ENCODE results near the gene R3HDM2. TPM values are rescaled to one million over a fixed set of nuclear protein-coding genes. Genes with fewer than 3 reads are reported as not detected.
"Not testable (repeated sequence)": the region's sequence is repeated elsewhere in the genome, so short reads cannot be mapped to it uniquely, and the experiment has no call there.

Gene R3HDM2
- total RNA-seq, 2 donors from 2014 or later = 49.7 to 51.8 TPM

DNA sequence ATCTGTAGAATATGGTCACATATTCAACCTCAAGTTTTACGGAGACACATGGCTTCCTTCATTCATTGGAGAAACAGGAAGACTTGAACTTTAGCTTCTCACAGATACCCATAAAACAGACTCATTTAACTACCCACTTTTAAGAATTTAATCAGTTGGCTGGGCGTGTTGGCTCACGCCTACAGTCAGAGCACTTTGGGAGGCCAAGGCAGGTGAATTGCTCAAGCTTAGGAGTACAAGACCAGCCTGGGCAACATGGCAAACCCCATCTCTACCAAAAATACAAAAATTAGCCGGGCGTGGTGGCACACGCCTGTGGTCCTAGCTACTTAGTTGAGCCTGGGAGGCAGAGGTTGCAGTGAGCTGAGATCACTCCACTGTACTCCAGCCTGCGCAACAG lies 115.2 kb downstream of the R3HDM2 start:
- intact Hi-C loops (cut with DNase I) = no loop called here
- no peak for DNase-seq (ENCODE audit: low spot score)

DNA sequence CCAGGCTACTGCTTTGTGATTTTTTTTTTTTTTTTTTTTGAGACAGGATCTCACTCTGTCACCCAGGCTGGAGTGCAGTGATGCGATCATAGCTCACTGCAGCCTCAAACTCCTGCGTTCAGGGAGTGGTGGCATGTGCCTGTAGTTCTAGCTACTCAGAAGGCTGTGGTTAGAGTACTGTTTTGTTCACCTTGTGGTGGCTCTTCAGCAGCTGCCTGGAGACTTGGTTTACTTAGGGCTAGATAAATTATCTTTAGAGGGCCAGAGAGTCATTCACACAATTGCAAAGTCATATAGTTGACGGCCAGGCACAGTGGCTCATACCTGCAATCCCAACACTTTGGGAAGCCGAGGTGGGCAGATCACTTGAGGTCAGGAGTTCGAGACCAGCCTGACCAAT lies 118.6 kb downstream of the R3HDM2 start:
- intact Hi-C loops (cut with DNase I) = not testable (repeated sequence)

DNA sequence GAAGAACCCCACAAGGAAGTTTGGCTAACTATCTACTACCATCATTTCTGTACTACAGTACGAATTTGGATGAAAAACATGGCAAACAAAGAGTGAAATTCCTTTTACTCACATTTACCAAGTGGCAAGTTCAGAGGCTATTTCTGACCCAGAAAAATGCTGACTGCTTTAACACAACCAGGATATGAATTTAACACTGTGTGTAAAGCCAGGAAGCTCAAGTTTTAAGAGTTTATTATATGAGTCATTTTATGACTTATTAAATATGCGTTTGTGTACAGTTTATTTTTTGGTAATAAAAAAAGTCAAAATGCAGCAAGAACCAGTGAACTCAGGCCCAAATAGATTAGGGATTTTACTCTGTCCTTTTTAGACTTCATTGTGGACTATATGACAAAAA lies 121.4 kb downstream of the R3HDM2 start:
- no peak for DNase-seq (ENCODE audit: low spot score)
- intact Hi-C loops (cut with DNase I) = loop anchor here (5.0 kb wide), 2 partner anchors 143 to 148 kb away; partner anchors contain the start of genes GLI1 (in 1 of the 2) and INHBE (in 1 of the 2)

More for the DNA sequence above, 118.6 kb downstream of the R3HDM2 start:
- DNase-seq (ENCODE audit: low spot score) = not testable (repeated sequence)

DNA sequence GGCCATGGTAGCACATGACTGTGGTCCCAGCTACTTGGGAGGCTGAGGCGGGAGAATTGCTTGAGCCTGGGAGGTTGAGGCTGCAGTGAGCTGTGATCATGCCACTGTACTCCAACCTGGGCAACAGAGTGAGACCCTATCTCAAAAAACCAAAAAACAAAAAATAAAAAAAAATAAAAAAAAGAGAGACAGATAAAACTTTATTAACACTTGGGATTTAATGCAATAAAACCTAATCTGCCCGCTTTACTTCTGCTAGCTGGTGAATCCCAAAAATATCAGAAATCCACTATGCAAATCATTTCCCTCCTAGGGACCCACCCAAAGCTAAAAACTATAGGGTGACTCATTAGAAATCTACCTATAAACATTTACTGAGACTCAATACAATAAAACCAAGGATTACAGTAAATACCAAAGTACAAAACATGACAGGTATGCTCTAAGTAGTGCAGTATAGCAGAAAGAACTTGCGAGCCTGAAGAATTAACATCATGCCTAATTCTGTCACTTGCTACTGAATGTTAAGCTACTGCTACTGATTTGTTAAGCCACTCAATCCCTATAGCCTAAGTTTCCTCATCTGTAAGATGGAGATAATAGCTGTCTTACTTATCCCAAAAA lies 129.8 kb downstream of the R3HDM2 start:
- intact Hi-C loops (cut with DNase I) = no loop called here
- DNase-seq (ENCODE audit: low spot score) = no peak

DNA sequence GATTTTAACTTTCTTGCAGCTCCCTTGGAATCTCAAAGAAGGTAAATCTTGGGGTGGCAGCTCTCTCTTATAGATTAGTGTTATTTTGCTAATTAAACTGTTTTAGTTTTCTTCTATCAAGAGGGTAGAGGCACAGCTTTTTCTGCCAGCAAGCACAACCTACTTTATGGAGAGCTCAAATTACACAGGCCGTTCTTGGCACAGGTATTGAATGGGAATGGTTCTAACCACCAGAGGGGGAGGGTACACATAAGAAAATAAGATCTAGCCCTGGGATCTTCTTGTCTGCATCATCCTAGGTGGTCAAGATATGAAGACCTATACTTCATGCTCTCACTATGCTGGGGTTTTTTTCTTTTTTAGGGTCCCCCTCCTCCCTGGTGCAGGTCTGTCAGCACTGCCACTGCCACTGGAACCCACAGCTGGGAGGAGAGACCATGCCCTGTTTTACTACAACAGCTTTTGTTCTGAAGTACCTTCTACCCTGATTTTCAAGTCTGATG lies 131.3 kb downstream of the R3HDM2 start:
- intact Hi-C loops (cut with DNase I) = no loop called here
- DNase-seq (ENCODE audit: low spot score) = no peak

DNA sequence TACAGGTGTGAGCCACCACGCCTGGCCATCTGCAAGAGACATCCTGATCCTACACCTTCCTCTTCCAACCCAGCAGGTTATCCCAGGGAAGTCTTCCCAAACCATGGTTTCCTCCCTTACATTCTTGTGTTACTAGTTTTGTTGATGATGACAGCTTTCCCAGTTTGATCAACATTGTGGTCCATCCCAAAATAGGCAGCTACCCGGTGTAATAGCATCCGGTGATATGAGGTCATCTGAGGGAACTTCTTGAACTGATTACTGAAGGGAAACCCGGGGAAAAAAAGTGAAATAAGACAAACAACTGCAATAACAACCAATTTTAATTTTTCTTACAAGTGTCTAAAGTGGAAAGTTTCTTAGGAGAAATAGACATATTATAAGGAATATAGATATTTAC lies 134.6 kb downstream of the R3HDM2 start:
- intact Hi-C loops (cut with DNase I) = no loop called here
- DNase-seq (ENCODE audit: low spot score) = no peak

DNA sequence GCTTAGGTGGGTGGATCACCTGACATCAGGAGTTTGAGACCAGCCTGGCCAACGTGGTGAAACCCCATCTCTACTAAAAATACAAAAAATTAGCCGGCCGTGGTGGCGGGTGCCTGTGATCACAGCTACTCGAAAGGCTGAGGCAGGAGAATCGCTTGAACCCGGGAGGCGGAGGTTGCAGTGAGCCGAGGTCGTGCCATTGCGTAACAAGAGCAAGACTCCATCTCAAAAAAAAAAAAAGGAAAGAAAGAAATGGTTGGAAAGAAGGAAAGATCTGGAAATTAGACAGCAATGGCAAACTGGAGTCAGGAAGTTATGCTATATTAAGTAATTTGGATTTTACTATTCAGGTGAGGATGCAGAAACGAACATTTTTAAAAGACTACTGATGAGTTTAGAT lies 148.8 kb downstream of the R3HDM2 start:
- intact Hi-C loops (cut with DNase I); DNase-seq (ENCODE audit: low spot score): not testable (repeated sequence)

DNA sequence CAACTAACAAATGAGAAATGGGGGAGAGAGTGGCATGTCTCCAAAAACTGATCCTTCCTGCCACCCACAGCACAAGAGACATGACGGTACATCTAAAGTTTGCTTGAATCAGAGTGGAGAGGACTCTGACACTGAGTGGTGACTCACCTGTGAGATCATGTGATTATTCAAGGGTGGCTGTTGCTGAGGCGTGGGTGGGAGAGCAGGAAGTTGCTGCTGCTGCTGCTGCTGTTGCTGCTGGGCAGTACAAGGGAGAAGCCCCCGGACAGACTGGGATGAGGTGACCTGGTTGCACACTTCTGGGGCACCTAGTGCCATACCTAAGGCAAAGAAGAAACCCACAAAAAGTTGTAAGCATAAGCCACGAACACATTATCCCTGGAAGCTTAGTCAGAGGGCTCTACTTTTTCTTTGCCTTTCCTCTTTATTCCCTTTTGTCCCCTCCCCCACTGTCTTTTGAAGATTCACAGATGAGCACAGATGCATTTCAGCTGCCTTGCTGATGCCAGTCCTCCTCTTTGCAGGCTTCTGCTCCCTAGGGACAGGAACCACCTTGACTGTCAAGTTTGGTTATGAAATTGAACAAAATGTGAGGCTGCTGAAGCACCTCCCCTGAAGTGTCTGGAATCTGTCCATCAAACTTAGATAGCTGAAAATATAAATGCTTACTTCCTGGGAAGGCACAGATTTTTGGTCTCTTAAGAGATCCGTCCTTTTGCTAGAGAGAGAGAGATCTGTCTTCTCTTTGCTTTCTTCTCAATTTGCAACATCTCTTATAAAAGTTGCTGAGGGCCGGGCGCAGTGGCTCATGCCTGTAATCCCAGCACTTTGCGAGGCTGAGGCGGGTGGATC lies 150.4 kb downstream of the R3HDM2 start:
- intact Hi-C loops (cut with DNase I) = no loop called here

DNA sequence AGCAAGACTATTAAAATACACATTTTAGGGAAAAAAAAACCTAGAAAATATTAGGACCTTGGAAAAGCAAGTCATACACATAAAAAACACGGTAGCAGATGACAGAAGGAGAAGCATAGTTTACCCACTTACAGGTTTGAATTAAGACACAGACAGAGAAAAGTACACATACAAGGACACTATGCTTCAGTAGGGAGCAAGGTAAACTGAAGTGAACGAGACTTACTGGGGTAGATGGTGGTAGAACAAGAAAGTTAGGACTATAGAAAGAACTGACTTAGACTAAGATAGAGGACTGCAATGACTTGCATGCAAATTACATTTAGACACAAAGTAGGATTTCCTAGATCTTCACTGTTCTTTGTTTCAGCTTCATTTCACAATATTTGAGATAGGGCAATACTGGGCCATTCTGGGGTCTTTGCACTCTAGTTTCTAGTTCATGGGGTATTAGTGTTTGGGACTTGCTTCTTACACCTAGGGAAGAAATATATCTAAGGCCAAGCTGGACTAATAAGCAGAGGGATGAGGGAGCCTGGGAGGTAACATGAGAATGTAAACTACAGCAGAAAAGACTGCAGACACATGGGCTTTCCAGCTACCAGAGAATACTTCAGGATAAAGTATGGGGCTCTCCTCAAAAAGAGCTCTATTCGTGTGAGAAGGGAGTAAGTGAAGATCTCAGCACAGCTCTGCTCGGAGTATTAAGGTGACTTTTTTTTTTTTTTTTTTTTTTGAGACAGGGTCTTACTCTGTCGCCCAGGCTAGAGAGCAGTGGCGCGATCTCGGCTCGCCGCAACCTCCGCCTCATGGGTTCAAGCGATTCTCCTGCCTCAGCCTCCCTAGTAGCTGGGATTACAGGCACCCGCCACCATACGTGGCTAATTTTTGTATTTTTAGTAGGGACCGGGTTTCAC lies 152.1 kb downstream of the R3HDM2 start:
- intact Hi-C loops (cut with DNase I) = no loop called here
- DNase-seq (ENCODE audit: low spot score) = no peak

More for the DNA sequence above, 150.4 kb downstream of the R3HDM2 start:
- no peak for DNase-seq (ENCODE audit: low spot score)

DNA sequence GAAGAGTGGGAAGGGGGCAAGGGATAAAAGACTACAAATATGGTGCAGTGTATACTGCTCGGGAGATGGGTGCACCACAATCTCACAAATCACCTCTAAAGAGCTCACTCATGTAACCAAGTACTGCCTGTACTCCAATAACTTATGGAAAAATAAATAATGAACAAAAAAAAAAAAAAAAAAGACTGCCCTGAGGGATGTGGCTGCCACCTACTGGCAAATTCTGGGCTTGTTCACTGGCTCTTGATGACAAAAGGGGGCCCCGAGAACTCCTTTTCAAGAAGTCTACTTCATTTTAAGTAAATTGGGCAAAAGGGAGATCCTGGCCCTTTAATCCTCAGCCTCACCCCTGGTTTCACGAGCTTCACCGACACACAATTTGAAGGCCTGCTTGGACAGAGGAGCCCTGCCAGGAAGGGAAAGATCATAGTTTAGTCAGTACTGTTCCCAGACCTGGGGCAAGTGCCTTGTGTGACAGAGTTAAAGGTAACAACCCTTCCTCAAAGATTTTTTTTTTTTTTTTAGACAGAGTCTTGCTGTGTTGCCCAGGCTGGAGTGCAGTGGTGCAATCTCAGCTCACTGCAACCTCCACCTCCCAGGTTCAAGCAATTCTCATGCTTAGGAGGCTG lies 153.8 kb downstream of the R3HDM2 start:
- intact Hi-C loops (cut with DNase I) = no loop called here
- DNase-seq (ENCODE audit: low spot score) = no peak

DNA sequence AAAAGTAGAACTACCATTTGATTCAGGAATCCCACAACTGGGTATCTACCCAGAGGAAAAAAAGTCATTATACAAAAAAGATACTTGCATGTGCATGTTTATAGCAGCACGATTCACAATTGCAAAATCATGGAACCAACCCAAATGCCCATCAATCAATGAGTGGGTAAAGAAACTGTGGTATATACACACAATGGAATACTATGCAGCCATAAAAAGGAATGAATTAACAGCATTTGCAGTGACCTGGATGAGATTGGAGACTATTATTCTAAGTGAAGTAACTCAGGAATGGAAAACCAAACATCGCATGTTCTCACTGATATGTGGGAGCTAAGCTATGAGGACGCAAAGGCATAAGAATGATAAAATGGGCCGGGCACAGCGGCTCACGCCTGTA lies 154.6 kb downstream of the R3HDM2 start:
- intact Hi-C loops (cut with DNase I); DNase-seq (ENCODE audit: low spot score): not testable (repeated sequence)

DNA sequence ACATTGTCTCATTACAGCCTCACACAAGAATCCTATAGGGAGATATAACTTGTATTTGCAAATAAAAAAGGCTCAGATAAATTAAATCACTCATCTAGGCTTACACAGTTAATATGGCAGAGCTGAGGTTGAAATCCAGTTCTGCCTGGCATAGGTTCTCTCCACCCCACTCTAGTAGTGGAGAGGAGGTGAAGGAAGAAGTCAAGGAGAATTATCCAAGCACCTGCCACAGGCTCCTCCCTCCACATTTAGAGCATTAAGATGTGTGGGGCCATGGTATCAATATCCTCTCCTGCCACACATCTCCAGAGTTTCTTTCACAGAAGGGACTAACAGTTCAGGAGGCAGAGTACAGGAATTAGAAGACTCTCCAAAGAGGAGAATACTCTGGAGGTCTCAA lies 157.3 kb downstream of the R3HDM2 start:
- intact Hi-C loops (cut with DNase I) = no loop called here
- no peak for DNase-seq (ENCODE audit: low spot score)

DNA sequence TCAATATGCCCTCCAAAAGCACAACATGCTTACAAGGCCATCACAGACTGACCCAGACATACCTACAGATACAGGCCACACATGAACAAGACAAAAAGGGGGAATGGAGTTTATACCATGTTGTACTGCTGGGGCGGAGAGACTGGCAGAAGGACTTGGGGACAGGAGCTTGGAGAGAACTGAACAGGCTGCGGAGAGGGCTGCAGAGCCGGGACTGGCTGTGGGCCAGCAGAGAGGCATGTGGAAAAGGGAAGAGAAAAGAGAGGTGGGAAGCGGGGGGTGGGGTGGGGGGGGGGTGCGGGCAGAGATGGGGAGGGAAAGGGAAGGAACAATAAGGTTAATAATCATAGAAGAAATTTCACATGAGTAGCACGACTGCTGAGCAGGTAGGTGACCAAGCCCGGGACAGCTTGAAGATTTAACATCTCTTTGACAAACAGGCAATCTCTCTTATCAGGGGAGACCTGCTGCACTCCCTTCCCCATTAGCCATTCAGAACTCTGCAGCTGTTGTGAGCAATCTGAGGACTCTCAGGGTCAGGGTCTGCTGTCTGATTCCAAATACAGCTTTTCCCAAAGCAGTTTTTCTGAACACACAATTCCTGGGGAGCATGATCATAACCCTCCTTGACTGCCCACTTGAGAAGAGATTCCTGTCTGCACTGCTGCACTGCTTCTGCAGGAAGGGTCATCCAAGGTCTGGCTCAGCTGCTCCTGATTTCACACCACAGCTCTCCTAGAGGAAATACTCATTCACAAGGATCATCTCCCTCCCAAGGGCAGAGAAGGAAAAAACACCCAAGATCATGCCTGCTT lies 158.3 kb downstream of the R3HDM2 start:
- no peak for DNase-seq (ENCODE audit: low spot score)
- intact Hi-C loops (cut with DNase I) = no loop called here

DNA sequence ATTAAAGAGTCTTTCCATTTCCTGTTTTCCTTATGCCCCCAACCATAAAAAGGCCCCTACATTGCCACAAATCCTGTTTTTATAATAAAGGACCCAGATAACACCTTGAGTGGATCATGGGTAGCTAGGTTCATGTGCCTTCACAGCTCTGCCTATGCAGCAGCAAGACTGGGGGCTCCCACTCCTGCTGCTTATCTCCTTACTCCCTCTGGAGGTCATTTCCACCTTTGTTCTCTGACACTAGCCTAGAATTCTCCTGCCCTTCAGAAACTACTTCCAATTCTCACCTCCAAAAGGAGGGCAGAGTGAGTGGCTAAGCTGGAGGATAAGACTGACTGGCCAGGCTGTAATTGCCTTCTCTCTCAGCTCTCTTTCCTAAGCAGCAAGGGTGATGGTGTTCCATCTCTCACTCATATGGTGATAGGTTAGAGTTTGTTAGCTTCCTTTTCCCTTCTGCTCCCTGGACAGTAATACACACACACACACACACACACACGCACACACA lies 159.8 kb downstream of the R3HDM2 start:
- DNase-seq (ENCODE audit: low spot score) = no peak
- intact Hi-C loops (cut with DNase I) = no loop called here

DNA sequence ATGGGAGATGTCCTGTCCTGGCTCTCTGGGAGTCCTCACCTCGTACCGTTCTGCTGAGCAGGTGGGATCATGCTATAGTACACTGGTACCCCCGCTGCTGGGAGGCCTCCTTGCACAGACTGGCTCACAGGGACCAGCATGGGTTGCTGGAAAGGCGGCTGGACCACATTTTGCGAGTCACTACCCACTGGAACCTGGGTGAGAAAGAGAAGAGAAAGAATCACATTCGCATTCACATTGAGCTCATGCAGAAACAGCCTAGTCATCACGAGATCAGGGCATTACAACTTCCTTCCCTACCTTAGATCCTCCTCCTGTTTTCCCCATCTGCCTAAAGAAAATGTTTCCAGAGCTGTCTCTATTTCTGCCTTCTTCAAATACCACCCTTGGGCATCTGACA lies 162.6 kb downstream of the R3HDM2 start:
- DNase-seq (ENCODE audit: low spot score) = no peak
- intact Hi-C loops (cut with DNase I) = loop anchor here in 1 of 2 donors (10.0 kb wide), 1 partner anchor 557 kb away; no protein-coding TSS in a partner anchor

DNA sequence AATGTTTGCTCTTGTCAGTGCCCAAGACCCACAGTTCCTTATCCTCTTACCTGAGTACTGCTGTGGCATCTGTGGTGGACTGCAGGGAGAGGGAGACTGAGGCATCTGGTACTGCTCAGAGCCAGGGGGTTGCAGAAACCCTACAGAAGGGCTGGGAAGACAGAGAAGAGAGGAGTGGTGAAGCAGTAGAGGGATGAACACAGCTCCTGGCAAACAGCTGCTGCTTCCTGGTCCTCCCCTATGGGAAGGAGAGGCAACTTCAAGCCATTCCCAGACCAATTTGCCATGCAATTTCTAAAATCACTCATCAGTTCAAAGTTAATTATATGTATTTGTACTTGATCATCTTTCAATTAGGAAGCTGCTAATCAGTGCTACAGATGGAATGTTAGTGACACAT lies 164.2 kb downstream of the R3HDM2 start:
- DNase-seq (ENCODE audit: low spot score) = no peak
- intact Hi-C loops (cut with DNase I) = loop anchor here in 1 of 2 donors (10.0 kb wide), 1 partner anchor 558 kb away; no protein-coding TSS in a partner anchor

DNA sequence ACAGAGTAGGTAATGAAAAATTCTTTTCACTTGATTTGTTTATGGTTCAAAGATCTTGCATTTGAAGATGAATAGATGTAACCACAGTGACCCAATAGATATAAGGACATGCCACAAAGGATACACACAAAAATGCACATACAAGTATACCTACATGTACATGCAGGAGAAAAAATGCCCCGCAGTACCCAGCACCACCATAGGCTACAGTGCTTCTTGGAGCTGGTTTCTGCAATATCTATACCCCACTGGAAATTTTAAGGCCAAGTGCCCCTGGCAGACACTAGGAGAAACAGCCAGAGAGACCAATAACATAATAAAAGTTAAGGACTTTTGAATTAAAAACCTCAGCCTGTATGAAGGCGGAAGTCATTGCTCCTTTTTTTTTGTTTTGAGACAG lies 167.7 kb downstream of the R3HDM2 start:
- intact Hi-C loops (cut with DNase I) = loop anchor here (5.0 to 10.0 kb wide), 2 partner anchors 189 to 562 kb away; no protein-coding TSS in a partner anchor
- DNase-seq (ENCODE audit: low spot score) = no peak

Data from posterior vena cava (tissue), 2 donors.